GM18526 (cell line): Measurements from ENCODE around the gene IVL.

Experiments
- POLR2A ChIP-seq: IDR thresholded peaks from 3 replicates; pipeline ENCODE4 v1.6.1; 2011; ENCODE audit not compliant: insufficient read length; ENCODE audit errors: extremely low read depth

IVL gene

GRCh38 chr1:152959801-152960451 lies 51.6 kb downstream of the IVL start:
- no peak for TF ChIP-seq POLR2A

GRCh38 chr1:152960452-152961044 lies 52.2 kb downstream of the IVL start:
- no peak for TF ChIP-seq POLR2A
